ENCODE data around the gene RBM17.
"Not testable (repeated sequence)": the region's sequence is repeated elsewhere in the genome, so short reads cannot be mapped to it uniquely, and the experiment has no call there.

RBM17 gene

DNA sequence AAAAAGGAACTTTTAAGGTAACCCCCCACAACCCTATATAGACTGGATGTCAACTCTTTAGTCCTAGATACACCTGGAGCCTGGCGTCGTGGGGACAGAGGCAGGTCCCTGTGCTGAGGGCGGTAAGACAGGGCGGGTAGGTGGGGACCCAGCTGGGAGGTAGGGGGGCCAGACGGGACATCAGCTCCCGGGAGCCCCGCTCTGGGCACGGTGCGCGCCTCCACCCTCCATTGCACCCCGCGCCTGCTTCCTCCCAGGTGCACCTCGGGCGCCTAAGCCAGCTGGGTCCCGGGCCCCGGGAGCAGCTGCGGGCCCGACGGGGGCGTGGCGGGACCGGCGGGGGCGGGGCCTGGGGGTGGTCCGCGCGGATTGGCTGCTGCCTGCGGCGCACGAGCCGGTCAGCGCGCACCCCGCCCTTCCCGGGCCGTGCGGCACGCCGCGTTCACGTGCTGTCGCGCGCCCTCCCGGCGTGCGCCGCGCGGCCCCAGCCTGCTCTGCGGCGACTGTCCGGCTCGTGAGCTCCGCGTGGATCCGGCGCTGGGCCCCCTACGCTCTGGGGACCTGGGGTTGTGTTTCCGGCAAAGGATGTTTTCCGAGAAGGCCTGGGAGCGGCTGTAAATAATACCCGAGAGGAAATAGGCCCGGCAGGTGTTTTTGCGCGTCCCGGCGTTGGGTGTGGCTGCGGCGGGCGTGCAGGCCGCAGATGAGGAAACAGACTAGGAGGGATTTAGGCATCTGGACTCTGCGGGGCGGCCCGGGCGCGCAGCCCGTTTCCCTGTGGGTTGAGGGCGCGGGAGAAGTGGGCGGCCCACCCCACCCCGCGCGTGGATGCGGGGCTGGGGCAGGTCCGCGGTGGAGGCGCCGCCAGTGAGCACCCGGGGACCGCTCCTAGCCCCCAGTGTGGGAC is 74.8 kb downstream of the RBM17 start:
- peak; percentile 98 for DNase-seq (ENCODE audit: low spot score)
- TF ChIP-seq, protein P1, sequence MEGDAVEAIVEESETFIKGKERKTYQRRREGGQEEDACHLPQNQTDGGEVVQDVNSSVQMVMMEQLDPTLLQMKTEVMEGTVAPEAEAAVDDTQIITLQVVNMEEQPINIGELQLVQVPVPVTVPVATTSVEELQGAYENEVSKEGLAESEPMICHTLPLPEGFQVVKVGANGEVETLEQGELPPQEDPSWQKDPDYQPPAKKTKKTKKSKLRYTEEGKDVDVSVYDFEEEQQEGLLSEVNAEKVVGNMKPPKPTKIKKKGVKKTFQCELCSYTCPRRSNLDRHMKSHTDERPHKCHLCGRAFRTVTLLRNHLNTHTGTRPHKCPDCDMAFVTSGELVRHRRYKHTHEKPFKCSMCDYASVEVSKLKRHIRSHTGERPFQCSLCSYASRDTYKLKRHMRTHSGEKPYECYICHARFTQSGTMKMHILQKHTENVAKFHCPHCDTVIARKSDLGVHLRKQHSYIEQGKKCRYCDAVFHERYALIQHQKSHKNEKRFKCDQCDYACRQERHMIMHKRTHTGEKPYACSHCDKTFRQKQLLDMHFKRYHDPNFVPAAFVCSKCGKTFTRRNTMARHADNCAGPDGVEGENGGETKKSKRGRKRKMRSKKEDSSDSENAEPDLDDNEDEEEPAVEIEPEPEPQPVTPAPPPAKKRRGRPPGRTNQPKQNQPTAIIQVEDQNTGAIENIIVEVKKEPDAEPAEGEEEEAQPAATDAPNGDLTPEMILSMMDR (IDR thresholded peaks at IDR 0.05; ENCODE audit: extremely low read depth, missing control alignments) = no peak

GRCh38 chr10:6164271-6165095 is 75.6 kb downstream of the RBM17 start:
- TF ChIP-seq, protein P1 (IDR thresholded peaks at IDR 0.05; ENCODE audit: extremely low read depth, missing control alignments) = no peak
- no peak for DNase-seq (ENCODE audit: low spot score)

GRCh38 chr10:6165221-6165725 is 76.4 kb downstream of the RBM17 start:
- no peak for DNase-seq (ENCODE audit: low spot score)
- TF ChIP-seq, protein P1 (IDR thresholded peaks at IDR 0.05; ENCODE audit: extremely low read depth, missing control alignments) = no peak

- DNase-seq (ENCODE audit: low spot score) = not testable (repeated sequence)
Observed at GRCh38 chr10:6165933-6166332, 77.1 kb downstream of the RBM17 start.
